Immature natural killer cell (primary cell): ENCODE data around the gene TAGLN3. TPM values are rescaled to one million over a fixed set of nuclear protein-coding genes. Genes with fewer than 3 reads are reported as not detected.

Source experiments
- DNase-seq, 3 donors: peaks; one replicate each; pipeline ENCODE4 v3.0.0; 2022; ENCODE audit warnings: mixed read lengths in 1 of 3
- H3K27ac Mint-ChIP-seq, 6 donors: one replicate each; pipeline ENCODE4 v1.8.0; 2020; ENCODE audit warnings: mixed read lengths in 6 of 6, mild to moderate bottlenecking in 5 of 6, inconsistent platforms in 4 of 6, moderate library complexity in 3 of 6
- H3K27me3 Mint-ChIP-seq, 3 donors: one replicate each; pipeline ENCODE4 v1.8.0; 2020 to 2021; ENCODE audit warnings: low read depth in 3 of 3, mild to moderate bottlenecking in 3 of 3, mixed read lengths in 3 of 3, moderate library complexity in 3 of 3, inconsistent platforms in 1 of 3
- H3K36me3 Mint-ChIP-seq, 3 donors: one replicate each; pipeline ENCODE4 v1.8.0; 2020; ENCODE audit warnings: mixed read lengths in 3 of 3, inconsistent platforms in 2 of 3, mild to moderate bottlenecking in 2 of 3
- H3K4me1 Mint-ChIP-seq, 2 donors: one replicate each; pipeline ENCODE4 v1.8.0; 2020; ENCODE audit warnings: inconsistent platforms in 2 of 2, mild to moderate bottlenecking in 2 of 2, mixed read lengths in 2 of 2, moderate library complexity in 1 of 2
- H3K4me3 Mint-ChIP-seq, 5 donors: one replicate each; pipeline ENCODE4 v1.8.0; 2020; ENCODE audit warnings: mild to moderate bottlenecking in 5 of 5, mixed read lengths in 5 of 5, inconsistent platforms in 3 of 5, moderate library complexity in 3 of 5
- H3K9me3 Mint-ChIP-seq, 6 donors: one replicate each; pipeline ENCODE4 v1.8.0; 2020; ENCODE audit warnings: mild to moderate bottlenecking in 6 of 6, mixed read lengths in 6 of 6, inconsistent platforms in 4 of 6, moderate library complexity in 3 of 6
- polyA plus RNA-seq, 3 donors: library from polyadenylated mRNA; unstranded; fragments of 300-500 nt; fragmentation: Illumina TruSeq; gene quantifications; one replicate each; pipeline ENCODE4 v1.2.3, GENCODE V29; 2021

TAGLN3 gene
- not detected for polyA plus RNA-seq

GRCh38 chr3:111998636-111999483, at the start of gene TAGLN3:
TSS of gene TAGLN3 (plus strand) at chr3:111998922. CDS start at chr3:111999423, 501 bp downstream.
- Mint-ChIP-seq H3K36me3 (peaks cover 5 to 11% (median 7%) of the 10 kb centered on the region in 3 donors), H3K9me3 (no peaks in the 10 kb centered on the region), H3K4me1 (peaks cover 20 to 31% of the 10 kb centered on the region in 2 donors), H3K27ac (peak within 1 kb of the TSS in 1 of 6 donors; percentile 14), H3K4me3 (peak within 1 kb of the TSS; percentile 84 to 90 (median 86)), H3K27me3 (peaks cover 3 to 10% (median 7%) of the 10 kb centered on the region in 3 donors)
- peak in 2 of 3 donors; percentile 12 to 16 for DNase-seq

- no peaks in the 10 kb centered on the region for H3K9me3 Mint-ChIP-seq
- no peaks in the 10 kb centered on the region for H3K27me3 Mint-ChIP-seq
- peaks cover 20 to 36% (median 23%) of the 10 kb centered on the region in 3 donors for H3K36me3 Mint-ChIP-seq
- no peak for DNase-seq
- H3K4me1 Mint-ChIP-seq: no peaks in the 10 kb centered on the region
- H3K27ac Mint-ChIP-seq: no peak overlapping the region
- H3K4me3 Mint-ChIP-seq: no peak overlapping the region
These were observed 49.0 kb upstream of the TAGLN3 start for GRCh38 chr3:111949712-111950111.

- H3K27ac Mint-ChIP-seq: no peak overlapping the region
- no peaks in the 10 kb centered on the region for H3K27me3 Mint-ChIP-seq
- no peak overlapping the region for H3K4me3 Mint-ChIP-seq
These were observed 47.7 kb upstream of the TAGLN3 start for GRCh38 chr3:111951032-111951431.

GRCh38 chr3:111952086-111952485, 46.6 kb upstream of the TAGLN3 start:
- peaks cover 17 to 39% (median 21%) of the 10 kb centered on the region in 3 donors for H3K36me3 Mint-ChIP-seq
- H3K9me3 Mint-ChIP-seq: no peaks in the 10 kb centered on the region
- no peaks in the 10 kb centered on the region for H3K4me1 Mint-ChIP-seq
- no peak overlapping the region for H3K4me3 Mint-ChIP-seq
- H3K27me3 Mint-ChIP-seq: no peaks in the 10 kb centered on the region
- DNase-seq: no peak
- no peak overlapping the region for H3K27ac Mint-ChIP-seq

More at GRCh38 chr3:111951032-111951431, 47.7 kb upstream of the TAGLN3 start:
- H3K36me3 Mint-ChIP-seq: peaks cover 19 to 31% (median 21%) of the 10 kb centered on the region in 3 donors
- no peaks in the 10 kb centered on the region for H3K9me3 Mint-ChIP-seq
- no peak for DNase-seq
- no peaks in the 10 kb centered on the region for H3K4me1 Mint-ChIP-seq

DNA sequence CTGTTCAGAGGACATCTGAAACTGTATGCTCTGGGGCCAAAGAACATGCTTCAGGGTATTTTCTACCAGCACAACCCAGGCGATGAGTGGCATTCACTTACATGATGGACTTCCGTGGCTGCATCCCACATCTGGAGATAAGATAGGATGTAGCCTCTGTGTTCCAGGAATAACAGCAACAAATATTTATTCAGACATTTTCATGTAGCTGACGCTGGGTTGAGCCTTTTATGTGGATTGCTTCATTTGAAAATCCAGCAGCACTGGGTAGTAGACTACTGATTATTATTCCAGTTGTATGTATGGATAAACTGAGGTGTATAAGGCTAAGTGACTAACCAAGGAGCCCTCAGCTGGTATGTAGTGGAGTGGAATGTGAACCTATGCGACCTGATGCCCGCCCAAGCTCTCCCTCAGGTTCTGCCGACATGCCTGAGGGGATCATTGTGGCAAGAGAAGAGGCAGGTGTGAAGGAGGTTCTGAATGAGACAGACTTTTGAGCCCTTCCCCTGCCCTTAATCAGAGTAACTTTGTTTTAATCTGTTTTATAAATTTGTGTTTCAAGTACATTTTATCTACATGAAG, 45.8 kb upstream of the TAGLN3 start:
- peaks cover 15 to 41% (median 17%) of the 10 kb centered on the region in 3 donors for H3K36me3 Mint-ChIP-seq
- H3K27ac Mint-ChIP-seq: no peak overlapping the region
- H3K4me1 Mint-ChIP-seq: peaks cover 0 to 7% of the 10 kb centered on the region in 2 donors
- H3K4me3 Mint-ChIP-seq: no peak overlapping the region
- H3K9me3 Mint-ChIP-seq: no peaks in the 10 kb centered on the region
- no peak for DNase-seq
- no peaks in the 10 kb centered on the region for H3K27me3 Mint-ChIP-seq

DNA sequence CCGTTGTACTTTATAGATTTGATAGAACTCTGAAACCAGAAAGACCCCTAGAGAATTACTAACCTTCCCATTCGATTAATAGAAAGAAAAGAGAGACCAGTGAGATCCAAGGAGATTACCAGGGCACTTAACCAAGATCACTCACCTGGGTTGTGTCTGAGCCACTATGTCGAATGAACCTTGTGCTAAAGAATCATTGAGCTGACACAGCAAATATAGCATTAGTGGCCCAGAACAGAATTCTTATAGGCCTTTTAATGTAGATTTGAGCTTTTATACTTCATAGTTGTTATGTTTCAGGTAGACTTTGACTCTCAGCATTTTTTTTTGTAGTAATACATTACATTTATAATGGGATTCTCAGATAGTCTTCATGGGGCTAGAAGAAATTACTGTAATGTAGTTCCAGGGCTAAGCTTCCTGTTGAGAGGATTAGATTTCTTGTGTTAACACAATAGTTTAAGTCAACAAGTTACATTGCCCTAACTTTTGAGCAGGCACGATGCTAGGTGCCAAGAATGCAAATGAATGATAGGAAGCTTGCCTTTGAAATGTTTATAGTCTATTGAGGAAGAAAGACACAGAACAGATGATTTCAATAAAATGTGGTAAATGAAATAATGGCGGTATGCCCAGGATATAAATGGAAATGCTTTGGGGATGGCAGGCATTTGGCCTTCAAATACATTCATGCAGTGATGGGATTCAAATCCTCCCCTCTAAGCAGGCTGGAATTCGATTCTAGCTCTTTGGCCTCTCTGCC, 44.3 kb upstream of the TAGLN3 start:
- Mint-ChIP-seq H3K4me1 (peaks cover 0 to 11% of the 10 kb centered on the region in 2 donors), H3K27ac (no peak overlapping the region), H3K9me3 (no peaks in the 10 kb centered on the region), H3K27me3 (no peaks in the 10 kb centered on the region), H3K4me3 (no peak overlapping the region), H3K36me3 (peaks cover 15 to 35% (median 18%) of the 10 kb centered on the region in 3 donors)
- DNase-seq: no peak

DNA sequence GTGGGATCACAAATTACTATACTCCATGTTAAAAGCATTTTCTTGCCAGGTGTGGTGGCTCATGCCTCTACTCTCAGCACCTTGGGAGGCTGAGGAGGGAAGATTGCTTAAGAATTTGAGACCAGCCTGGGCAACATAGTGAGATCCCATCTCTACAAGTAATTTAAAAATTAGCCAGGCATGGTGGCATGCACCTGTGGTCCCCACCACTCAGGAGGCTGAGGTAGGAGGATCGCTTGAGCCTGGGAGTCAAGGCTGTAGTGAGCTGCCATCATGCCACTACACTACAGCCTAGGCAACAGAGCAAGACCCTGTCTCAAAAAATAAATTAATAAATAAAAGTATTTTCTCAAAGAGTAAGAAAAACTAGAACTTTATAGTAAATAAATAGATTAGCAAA, 42.8 kb upstream of the TAGLN3 start:
- Mint-ChIP-seq H3K27me3 (no peaks in the 10 kb centered on the region), H3K27ac (no peak overlapping the region), H3K4me3 (no peak overlapping the region), H3K9me3 (no peaks in the 10 kb centered on the region), H3K36me3 (peaks cover 11 to 31% (median 16%) of the 10 kb centered on the region in 3 donors), H3K4me1 (peaks cover 0 to 11% of the 10 kb centered on the region in 2 donors)
- no peak for DNase-seq

- no peak for DNase-seq
- Mint-ChIP-seq H3K4me1 (peaks cover 0 to 11% of the 10 kb centered on the region in 2 donors), H3K36me3 (peaks cover 11 to 31% (median 16%) of the 10 kb centered on the region in 3 donors), H3K27ac (no peak overlapping the region), H3K4me3 (no peak overlapping the region), H3K9me3 (no peaks in the 10 kb centered on the region), H3K27me3 (no peaks in the 10 kb centered on the region)
These were observed 42.3 kb upstream of the TAGLN3 start for GRCh38 chr3:111956449-111956848.

DNA sequence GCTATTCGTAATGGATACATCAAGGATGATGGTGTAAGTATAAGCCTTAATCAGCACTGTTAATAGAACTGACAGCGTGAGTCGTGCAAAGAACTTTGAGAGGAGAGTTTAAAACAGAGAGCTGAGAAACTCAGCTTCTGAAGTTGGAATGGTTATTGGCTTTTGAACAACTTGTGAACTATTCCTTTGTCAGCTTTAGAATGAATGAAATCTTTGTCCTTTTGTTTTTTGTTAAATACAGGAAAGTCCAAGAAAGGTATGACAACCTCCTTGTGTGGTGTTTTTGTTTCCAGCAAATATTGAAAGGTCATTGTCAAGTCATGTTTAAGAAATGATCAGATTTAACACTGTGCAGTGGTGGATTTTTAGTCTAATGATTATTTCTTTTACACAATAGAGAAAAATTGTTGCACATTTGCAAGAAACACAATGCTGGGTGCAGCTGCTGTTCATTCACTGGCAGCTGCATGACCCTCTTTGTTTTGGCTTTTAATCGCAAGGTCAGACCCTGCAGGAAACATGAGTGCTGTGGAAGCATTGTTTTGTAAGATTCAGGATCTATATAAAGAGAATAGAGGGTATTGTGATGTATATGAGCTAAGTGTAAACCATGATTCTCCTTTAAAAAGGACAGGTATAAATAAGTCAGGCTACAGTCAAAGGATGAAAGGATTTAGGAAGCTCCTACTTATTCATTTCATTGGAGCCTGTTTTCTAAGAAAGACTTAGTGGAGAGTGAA, 41.6 kb upstream of the TAGLN3 start:
- DNase-seq: no peak
- Mint-ChIP-seq H3K4me3 (no peak overlapping the region), H3K27me3 (no peaks in the 10 kb centered on the region), H3K36me3 (peaks cover 11 to 29% (median 16%) of the 10 kb centered on the region in 3 donors), H3K27ac (no peak overlapping the region), H3K4me1 (peaks cover 0 to 11% of the 10 kb centered on the region in 2 donors), H3K9me3 (no peaks in the 10 kb centered on the region)

DNA sequence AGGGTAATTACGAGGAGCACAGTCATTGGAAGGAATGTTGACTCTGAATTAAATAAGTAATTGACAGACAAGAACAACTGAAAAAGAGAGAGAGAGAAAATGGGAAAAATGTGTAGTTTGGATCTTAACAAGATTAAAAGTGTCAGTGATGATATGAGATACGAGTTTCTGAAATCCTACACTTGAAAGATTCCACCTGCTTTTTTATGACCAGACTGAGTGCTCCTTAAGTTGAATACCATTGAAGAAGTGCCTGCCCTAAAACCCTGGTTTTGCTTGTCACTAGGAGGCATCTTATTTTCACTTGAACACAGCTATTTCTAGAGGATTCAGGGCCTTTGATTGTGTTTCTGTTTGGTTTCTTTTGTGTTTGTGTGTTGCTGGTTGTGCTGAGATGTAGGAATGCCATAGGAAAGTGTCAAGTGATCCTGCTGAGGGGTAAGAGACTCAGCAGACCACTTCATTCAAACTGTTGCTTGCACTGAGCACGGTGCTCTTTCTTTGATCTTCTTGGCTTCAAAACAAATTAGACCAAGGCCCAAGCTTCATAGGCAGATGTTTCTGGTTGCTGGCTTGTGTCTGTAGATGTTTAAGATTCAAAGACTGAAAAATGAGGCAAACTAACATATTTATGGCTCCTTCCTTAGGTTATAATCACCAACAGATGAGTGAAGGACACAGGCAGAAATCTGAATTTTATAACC, 37.1 kb upstream of the TAGLN3 start:
- DNase-seq: no peak
- Mint-ChIP-seq H3K9me3 (no peaks in the 10 kb centered on the region), H3K27ac (peak overlapping the region in 1 of 6 donors; percentile 61), H3K27me3 (peaks cover 0 to 1% (median 0%) of the 10 kb centered on the region in 3 donors), H3K36me3 (peaks cover 4 to 12% (median 4%) of the 10 kb centered on the region in 3 donors), H3K4me3 (no peak overlapping the region), H3K4me1 (peaks cover 0 to 11% of the 10 kb centered on the region in 2 donors)

GRCh38 chr3:111963424-111963823, 35.3 kb upstream of the TAGLN3 start:
- H3K36me3 Mint-ChIP-seq: peaks cover 3 to 4% (median 4%) of the 10 kb centered on the region in 3 donors
- no peak overlapping the region for H3K27ac Mint-ChIP-seq
- H3K4me3 Mint-ChIP-seq: no peak overlapping the region
- peaks cover 2 to 8% of the 10 kb centered on the region in 2 donors for H3K4me1 Mint-ChIP-seq
- DNase-seq: no peak
- H3K9me3 Mint-ChIP-seq: no peaks in the 10 kb centered on the region
- peaks cover 0 to 1% (median 0%) of the 10 kb centered on the region in 3 donors for H3K27me3 Mint-ChIP-seq

GRCh38 chr3:111965484-111965883, 33.2 kb upstream of the TAGLN3 start:
- Mint-ChIP-seq H3K4me1 (peaks cover 2 to 8% of the 10 kb centered on the region in 2 donors), H3K27ac (no peak overlapping the region), H3K27me3 (peaks cover 0 to 1% (median 0%) of the 10 kb centered on the region in 3 donors), H3K4me3 (no peak overlapping the region), H3K36me3 (peaks cover 4 to 7% (median 7%) of the 10 kb centered on the region in 3 donors), H3K9me3 (no peaks in the 10 kb centered on the region)
- no peak for DNase-seq
